Body of pancreas (tissue), 4 donors: ENCODE measurements around the gene ERMN.

Experiments
- POLR2A ChIP-seq, 3 donors: fragments of 450-650 bp; IDR thresholded peaks; one replicate each; pipeline ENCODE4 v1.6.1; 2016; ENCODE audit warnings: antibody characterized with exemption in 3 of 3, mild to moderate bottlenecking in 2 of 3
- TF ChIP-seq, protein P1 (sequence below), 7 experiments: fragments of 450-650 bp in 4 of 7; fragments of 200-600 bp in 3 of 7; sonication (generic) in 3 of 7; IDR thresholded peaks; one replicate each; pipeline ENCODE4 v1.5.1; 2016 to 2019; ENCODE audit warnings: antibody characterized with exemption in 7 of 7

DNA sequence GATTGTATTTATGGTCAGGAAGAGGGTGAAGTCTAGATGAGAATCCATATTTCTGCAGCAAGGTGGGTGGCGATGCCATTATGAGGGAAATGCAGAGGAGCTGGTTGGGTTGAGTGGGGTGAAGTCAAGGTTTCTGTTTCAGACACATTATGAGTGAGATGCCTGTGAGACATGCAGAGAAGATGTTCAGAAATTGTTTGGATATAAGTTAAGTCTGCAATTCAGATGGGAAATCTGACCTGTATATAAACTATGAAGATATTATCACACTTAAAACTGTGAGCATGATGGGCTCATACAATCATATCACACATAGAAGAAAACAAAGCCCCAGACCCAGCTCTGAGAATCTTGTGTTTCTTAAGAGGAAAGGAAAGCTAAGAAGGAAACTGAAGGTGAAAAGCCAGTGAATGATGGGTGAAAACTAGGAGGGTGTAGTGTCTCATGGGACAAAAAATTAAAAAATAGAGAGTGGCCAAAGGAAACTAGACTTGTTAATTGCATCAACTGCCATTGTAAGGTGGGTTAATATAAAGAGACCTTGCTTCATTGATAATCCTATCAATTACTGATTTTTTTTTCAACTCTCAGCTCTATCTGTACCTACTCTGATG is 53.9 kb downstream of the ERMN start:
- TF ChIP-seq, protein P1, sequence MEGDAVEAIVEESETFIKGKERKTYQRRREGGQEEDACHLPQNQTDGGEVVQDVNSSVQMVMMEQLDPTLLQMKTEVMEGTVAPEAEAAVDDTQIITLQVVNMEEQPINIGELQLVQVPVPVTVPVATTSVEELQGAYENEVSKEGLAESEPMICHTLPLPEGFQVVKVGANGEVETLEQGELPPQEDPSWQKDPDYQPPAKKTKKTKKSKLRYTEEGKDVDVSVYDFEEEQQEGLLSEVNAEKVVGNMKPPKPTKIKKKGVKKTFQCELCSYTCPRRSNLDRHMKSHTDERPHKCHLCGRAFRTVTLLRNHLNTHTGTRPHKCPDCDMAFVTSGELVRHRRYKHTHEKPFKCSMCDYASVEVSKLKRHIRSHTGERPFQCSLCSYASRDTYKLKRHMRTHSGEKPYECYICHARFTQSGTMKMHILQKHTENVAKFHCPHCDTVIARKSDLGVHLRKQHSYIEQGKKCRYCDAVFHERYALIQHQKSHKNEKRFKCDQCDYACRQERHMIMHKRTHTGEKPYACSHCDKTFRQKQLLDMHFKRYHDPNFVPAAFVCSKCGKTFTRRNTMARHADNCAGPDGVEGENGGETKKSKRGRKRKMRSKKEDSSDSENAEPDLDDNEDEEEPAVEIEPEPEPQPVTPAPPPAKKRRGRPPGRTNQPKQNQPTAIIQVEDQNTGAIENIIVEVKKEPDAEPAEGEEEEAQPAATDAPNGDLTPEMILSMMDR (IDR thresholded peaks at IDR 0.05) = no peak
- TF ChIP-seq POLR2A (IDR thresholded peaks at IDR 0.05) = no peak
